ENCODE results near the gene TFAP2B.

Gene TFAP2B

GRCh38 chr6:50825375-50826036, 6.8 kb downstream of the TFAP2B start:
- DNase-seq, result no peak

GRCh38 chr6:50826037-50826761, 7.5 kb downstream of the TFAP2B start:
- DNase-seq, result no peak

GRCh38 chr6:50826803-50827202, 8.1 kb downstream of the TFAP2B start:
- no peak for DNase-seq

GRCh38 chr6:50829049-50829448, 10.4 kb downstream of the TFAP2B start:
- DNase-seq, result no peak

- DNase-seq, result no peak
Observed at GRCh38 chr6:50829898-50830444, 11.3 kb downstream of the TFAP2B start.

- no peak for DNase-seq
Observed at GRCh38 chr6:50831186-50831585, 12.5 kb downstream of the TFAP2B start.

GRCh38 chr6:50832912-50833311, 14.2 kb downstream of the TFAP2B start:
- DNase-seq, result no peak

GRCh38 chr6:50834929-50835410, 16.3 kb downstream of the TFAP2B start:
- DNase-seq, result no peak

GRCh38 chr6:50836231-50836630, 17.6 kb downstream of the TFAP2B start:
- no peak for DNase-seq

GRCh38 chr6:50837589-50838445, 19.1 kb downstream of the TFAP2B start:
- DNase-seq, result no peak

- no peak for DNase-seq
Observed at GRCh38 chr6:50840112-50840810, 21.6 kb downstream of the TFAP2B start.

GRCh38 chr6:50840811-50841192, 22.1 kb downstream of the TFAP2B start:
- no peak for DNase-seq

GRCh38 chr6:50842446-50842845, 23.8 kb downstream of the TFAP2B start:
- DNase-seq, result no peak

GRCh38 chr6:50842861-50843384, 24.3 kb downstream of the TFAP2B start:
- DNase-seq, result no peak

GRCh38 chr6:50843842-50844241, 25.2 kb downstream of the TFAP2B start:
- DNase-seq, result no peak

GRCh38 chr6:50845499-50846143, 26.9 kb downstream of the TFAP2B start:
- DNase-seq, result no peak

GRCh38 chr6:50846144-50846851, 27.6 kb downstream of the TFAP2B start:
- DNase-seq, result no peak

GRCh38 chr6:50846852-50847155, 28.1 kb downstream of the TFAP2B start:
- DNase-seq, result no peak

- DNase-seq, result no peak
Observed at GRCh38 chr6:50847890-50848594, 29.4 kb downstream of the TFAP2B start.

- DNase-seq, result no peak
Observed at GRCh38 chr6:50848989-50849795, 30.5 kb downstream of the TFAP2B start.
